ENCODE measurements around the gene DCAF17.

GRCh38 chr2:171394164-171394740, 39.8 kb upstream of the DCAF17 start:
- no peak for TF ChIP-seq CTCF (IDR thresholded peaks at IDR 0.05)
- TF ChIP-seq EZH2 (IDR thresholded peaks at IDR 0.05; ENCODE audit: borderline replicate concordance, insufficient read depth, low read depth, low read length, poor library complexity, severe bottlenecking) = no peak
